Smooth muscle cell of the brain vasculature (primary cell): ENCODE data around the gene CLDN6.

Experiments
- DNase-seq: peaks from one replicate; pipeline ENCODE4 v3.0.0-alpha.2; 2012; ENCODE audit warnings: low read depth, low spot score

Gene CLDN6

GRCh38 chr16:3028716-3029319 is 10.8 kb upstream of the CLDN6 start:
- no peak for DNase-seq

- DNase-seq = no peak
These were observed 10.2 kb upstream of the CLDN6 start for GRCh38 chr16:3027983-3028715.

DNA sequence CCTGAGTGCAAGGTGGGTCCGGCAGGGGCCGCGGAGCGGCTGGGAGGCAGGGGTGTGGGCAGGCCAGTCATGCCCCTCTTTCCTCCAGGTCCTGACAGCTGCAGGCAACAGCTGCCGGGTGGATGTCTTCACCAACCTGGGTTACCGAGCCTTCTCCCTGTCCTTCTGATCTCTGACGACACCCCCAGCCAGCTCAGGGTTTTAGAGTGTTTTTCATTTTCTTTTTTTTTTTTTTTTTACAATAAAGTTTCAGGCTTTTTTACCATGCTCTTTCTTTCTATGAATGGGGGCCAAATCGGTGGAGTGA is 9.5 kb upstream of the CLDN6 start:
- DNase-seq = no peak

DNA sequence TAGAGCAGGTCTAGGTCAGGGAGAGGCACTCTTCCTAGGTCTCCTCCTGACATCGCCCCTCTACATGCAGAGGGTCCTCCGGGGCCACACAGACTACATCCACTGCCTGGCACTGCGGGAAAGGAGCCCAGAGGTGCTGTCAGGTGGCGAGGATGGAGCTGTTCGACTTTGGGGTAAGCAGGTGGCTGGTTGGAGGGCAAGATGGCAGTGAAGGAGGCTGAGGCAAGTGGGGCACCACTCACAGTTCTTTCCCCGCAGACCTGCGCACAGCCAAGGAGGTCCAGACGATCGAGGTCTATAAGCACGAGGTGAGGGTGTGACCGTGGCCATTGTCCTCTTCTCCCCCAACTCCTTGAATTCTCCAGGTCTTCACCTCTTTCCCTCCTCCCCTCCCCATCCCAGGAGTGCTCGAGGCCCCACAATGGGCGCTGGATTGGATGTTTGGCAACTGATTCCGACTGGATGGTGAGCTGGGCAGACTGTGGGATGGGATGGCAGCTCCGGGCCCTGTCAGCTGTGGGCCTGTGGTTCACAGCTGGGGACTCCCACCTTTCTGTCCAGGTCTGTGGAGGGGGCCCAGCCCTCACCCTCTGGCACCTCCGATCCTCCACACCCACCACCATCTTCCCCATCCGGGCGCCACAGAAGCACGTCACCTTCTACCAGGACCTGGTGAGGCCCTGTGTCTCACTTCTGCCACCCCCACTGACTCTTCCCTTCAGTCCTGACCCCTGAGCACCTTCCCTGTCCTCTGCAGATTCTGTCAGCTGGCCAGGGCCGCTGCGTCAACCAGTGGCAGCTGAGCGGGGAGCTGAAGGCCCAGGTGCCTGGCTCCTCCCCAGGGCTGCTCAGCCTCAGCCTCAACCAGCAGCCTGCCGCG is 8.9 kb upstream of the CLDN6 start:
- DNase-seq = no peak

- DNase-seq = no peak
These were observed 8.0 kb upstream of the CLDN6 start for GRCh38 chr16:3026003-3026378.

DNA sequence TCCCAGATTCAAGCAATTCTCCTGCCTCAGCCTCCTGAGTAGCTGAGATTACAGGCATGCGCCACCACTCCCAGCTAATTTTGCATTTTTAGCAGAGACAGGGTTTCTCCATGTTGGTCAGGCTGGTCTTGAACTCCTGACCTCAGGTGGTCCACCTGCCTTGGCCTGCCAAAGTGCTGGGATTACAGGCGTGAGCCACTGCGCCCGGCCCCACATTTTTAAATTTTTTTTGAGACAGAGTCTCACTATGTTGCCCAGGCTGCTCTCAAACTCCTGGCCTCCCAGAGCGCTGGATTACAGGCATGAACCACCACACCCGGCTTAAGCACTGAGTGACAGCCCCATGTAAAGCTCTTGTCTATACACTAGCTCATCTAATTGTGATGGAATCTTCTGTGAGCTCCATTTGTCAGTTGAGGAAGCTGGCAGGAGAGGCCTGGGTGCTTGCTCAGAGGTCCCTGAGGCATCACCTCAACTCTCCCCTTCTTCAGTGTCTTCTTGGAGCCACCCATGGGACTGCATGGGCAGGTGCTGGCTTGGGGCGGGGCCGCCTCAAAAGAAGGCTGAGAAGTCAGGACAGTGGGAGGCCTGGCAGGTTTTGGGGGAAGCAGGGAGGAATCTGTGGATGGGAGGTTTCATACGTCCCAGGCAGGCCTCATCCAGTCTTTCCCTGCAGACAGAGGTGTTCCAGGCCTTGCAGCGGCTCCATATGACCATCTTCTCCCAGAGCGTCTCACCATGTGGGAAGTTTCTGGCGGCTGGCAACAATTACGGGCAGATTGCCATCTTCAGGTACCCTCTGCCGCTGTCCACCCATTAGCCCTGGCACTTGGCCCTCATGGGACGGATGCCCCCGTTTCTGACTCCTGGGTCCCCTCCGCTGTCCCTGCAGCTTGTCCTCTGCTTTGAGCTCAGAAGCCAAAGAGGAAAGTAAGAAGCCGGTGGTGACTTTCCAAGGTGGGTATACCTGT is 7.3 kb upstream of the CLDN6 start:
- DNase-seq = no peak

- DNase-seq = peak; percentile 97
These were observed 5.9 kb upstream of the CLDN6 start, which contains the start of the genes HCFC1R1 and THOC6 for GRCh38 chr16:3023669-3024478. Gene HCFC1R1, minus strand, starts transcription at chr16:3023942. Its CDS starts 1 bp downstream, at chr16:3023941. Gene THOC6, plus strand, starts transcription at chr16:3024035. Its CDS starts 292 bp downstream, at chr16:3024327.

DNA sequence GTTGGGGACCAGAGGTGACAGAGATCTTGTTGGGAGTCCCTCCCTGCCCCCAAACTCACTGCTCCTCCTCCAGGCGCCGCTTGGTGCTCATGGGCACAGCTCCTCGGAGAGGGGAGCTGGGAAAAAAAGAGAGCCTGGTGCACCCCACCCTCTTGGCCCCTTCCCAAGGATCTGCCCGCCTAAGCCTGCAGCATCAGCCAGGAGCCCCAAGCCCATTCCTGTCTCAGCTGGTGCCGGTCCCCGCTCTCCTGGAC is 5.4 kb upstream of the CLDN6 start:
- no peak for DNase-seq

GRCh38 chr16:3022684-3023414 is 4.9 kb upstream of the CLDN6 start:
- DNase-seq = no peak

DNA sequence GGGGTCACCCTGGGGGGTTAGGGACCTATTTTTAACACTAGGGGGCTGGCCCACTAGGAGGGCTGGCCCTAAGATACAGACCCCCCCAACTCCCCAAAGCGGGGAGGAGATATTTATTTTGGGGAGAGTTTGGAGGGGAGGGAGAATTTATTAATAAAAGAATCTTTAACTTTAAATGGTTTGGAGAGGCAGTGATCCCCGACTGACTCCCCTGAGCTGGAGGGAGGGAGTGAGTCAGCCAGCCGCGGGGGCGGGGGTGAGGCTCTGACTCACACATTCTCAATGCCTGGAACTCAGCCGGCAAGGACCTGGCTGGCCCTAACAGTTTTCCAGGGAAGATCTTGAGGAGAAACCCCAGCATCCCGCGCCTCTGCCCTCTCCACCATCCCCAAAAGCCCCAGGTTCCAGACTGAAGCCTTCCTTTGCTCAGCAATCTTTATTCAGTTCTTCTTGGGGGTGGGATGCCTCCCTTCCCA is 4.3 kb upstream of the CLDN6 start:
- peak; percentile 91 for DNase-seq

GRCh38 chr16:3021449-3022207 is 3.6 kb upstream of the CLDN6 start:
- peak; percentile 93 for DNase-seq

DNA sequence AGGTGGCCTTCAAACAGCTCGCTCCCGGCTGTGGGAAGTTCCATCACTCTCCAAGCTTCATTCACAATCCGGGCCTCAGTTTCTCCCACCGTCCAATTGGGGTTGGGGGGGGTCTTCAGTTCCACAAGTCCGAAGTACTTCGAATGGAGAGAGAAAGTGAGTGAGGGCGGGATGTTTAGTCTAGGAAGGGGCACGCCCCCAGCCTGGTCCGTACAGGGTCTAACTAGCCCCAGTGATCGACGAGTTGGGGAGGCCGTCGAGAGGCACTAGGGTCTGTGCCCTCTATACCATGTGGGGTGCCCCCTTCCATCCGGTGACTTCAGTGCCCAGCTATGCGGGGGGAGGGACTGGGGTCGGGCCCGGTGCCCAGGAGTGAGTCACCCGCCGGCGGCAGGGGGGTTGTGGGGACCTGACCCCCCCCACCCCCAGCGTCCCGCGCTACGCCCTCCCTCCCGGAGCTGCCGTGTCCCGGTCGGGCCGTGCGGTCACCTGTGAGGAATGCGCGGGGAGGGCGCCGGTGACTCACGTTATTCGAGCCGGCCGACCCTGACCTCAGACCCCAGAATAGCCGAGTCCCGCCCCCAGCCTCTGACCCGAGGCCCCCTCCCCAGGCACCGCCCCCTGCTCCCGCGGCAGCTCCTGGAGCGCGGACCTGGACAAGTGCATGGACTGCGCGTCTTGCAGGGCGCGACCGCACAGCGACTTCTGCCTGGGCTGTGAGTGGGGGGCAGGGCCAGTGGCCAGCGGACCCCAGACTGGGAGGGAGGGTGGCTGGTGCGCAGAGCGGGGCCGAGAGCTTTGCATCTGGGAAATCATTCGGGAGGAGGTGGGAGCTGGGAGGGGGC is 2.8 kb upstream of the CLDN6 start:
- peak; percentile 31 for DNase-seq

- DNase-seq = peak; percentile 20
These were observed 2.2 kb upstream of the CLDN6 start, which contains the start of gene TNFRSF12A for GRCh38 chr16:3020247-3020603. Gene TNFRSF12A, plus strand, starts transcription at chr16:3020368. Its CDS starts 30 bp downstream, at chr16:3020398.

DNA sequence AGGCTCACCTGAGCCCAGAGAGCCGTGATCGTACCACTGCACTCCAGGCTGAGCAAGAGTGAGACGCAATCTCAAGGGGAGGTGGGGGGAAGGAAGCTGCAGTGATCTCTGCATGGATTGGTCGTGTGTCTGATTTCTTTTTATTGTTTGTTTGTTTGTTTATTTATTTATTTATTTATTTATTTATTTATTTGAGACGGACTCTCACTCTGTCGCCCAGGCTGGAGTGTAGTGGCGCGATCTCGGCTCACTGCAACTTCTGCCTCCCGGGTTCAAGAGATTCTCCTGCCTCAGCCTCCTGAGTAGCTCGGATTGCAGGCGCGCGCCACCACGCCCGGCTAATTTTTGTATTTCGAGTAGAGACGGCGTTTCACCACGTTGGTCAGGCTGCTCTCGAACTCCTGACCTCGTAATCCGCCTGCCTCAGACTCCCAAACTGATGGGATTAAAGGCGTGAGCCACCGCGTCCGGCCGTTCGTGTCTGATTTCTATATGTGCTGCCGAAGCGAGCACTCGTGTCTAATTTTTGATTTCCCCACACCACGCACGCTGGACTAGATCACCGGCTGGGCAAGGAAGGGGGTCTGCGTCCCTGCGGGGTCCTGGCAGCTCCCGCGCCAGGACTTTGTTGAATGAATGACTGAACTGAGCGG is 1.7 kb upstream of the CLDN6 start:
- no peak for DNase-seq

GRCh38 chr16:3017344-3017743 is 639 bp downstream of the CLDN6 start:
- no peak for DNase-seq

DNA sequence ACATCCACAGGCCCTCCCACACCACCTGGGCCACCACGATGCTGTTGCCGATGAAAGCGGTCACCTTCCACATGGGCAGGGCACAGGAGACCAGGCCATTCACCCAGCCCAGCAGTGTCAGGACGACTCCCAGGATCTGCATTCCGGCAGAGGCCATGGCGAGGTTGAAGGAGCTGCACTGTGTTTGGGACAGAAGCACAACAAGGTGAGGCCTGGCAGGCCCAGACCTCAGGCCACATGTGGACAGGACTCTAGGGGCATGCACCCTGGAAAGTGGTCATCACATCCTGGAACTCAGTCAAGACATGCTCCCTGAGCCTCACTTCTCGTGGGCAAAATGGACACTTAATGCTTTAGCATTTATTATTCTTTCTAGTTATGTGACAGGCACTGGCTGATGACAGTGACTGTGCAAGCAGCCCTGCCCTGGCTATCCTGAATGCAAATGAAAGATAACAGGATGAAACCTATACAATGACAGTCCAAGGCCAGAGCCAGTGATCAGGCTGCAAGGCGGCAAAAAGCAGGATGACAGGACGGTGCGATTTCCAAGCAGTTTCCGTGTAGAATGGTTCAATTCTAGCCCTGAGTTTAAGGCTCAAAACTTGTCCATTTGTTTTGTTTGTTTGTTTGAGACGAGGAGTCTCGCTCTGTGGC is 2.0 kb downstream of the CLDN6 start:
- DNase-seq = no peak

- DNase-seq = no peak
These were observed 3.0 kb downstream of the CLDN6 start for GRCh38 chr16:3014971-3015370.
